CD4-positive, alpha-beta T cell treated with Interleukin-4 for 1 hour (primary cell): ENCODE measurements around the gene RRAD.
"Not testable (repeated sequence)": the region's sequence is repeated elsewhere in the genome, so short reads cannot be mapped to it uniquely, and the experiment has no call there.

Experiments
- DNase-seq, 2 donors: peaks; one replicate each; pipeline ENCODE4 v3.0.0-alpha.2; 2020 to 2022

Gene RRAD

GRCh38 chr16:66899310-66899944, 25.9 kb downstream of the RRAD start:
- DNase-seq: no peak

GRCh38 chr16:66898933-66899309, 26.4 kb downstream of the RRAD start:
- DNase-seq: no peak

- DNase-seq: no peak
Observed at GRCh38 chr16:66898207-66898606, 27.1 kb downstream of the RRAD start.

GRCh38 chr16:66896682-66897081, 28.7 kb downstream of the RRAD start:
- not testable (repeated sequence) for DNase-seq

- no peak for DNase-seq
Observed at GRCh38 chr16:66895999-66896398, 29.3 kb downstream of the RRAD start.

- no peak for DNase-seq
Observed at GRCh38 chr16:66895689-66895979, 29.7 kb downstream of the RRAD start.

GRCh38 chr16:66894948-66895688, 30.2 kb downstream of the RRAD start:
- peak; percentile 64 to 68 for DNase-seq

- no peak for DNase-seq
Observed at GRCh38 chr16:66894055-66894454, 31.3 kb downstream of the RRAD start.

GRCh38 chr16:66891797-66892196, 33.5 kb downstream of the RRAD start:
- DNase-seq: no peak

GRCh38 chr16:66891360-66891759, 34.0 kb downstream of the RRAD start:
- no peak for DNase-seq

GRCh38 chr16:66890799-66891198, 34.5 kb downstream of the RRAD start:
- DNase-seq: no peak

- DNase-seq: no peak
Observed at GRCh38 chr16:66889622-66890021, 35.7 kb downstream of the RRAD start.

GRCh38 chr16:66888647-66889615, 36.4 kb downstream of the RRAD start:
- no peak for DNase-seq

- DNase-seq: no peak
Observed at GRCh38 chr16:66886914-66887313, 38.4 kb downstream of the RRAD start.

GRCh38 chr16:66886321-66886720, 39.0 kb downstream of the RRAD start:
- DNase-seq: no peak

GRCh38 chr16:66885491-66885890, 39.8 kb downstream of the RRAD start:
- no peak for DNase-seq

GRCh38 chr16:66882702-66883101, 42.6 kb downstream of the RRAD start:
- no peak for DNase-seq

- DNase-seq: no peak
Observed at GRCh38 chr16:66881964-66882508, 43.3 kb downstream of the RRAD start.

- no peak for DNase-seq
Observed at GRCh38 chr16:66881560-66881959, 43.8 kb downstream of the RRAD start.

GRCh38 chr16:66881014-66881417, 44.3 kb downstream of the RRAD start:
- DNase-seq: no peak

- DNase-seq: peak; percentile 91 to 95
Observed at GRCh38 chr16:66880288-66881013, 44.9 kb downstream of the RRAD start, which contains the start of gene PDP2. PDP2 (plus strand) TSS chr16:66880515; CDS start chr16:66884285, 3,770 bp downstream.

- peak; percentile 28 to 58 for DNase-seq
Observed at GRCh38 chr16:66878067-66878466, 47.3 kb downstream of the RRAD start.
